OCI-LY1 (cell line): ENCODE data around the gene PIGC.

Experiments
- H2AFZ ChIP-seq: fragments of 200-600 bp; sonication (generic), shearing (Covaris generic); 2 replicates; pipeline ENCODE4 v1.6.0; 2014; ENCODE audit warnings: antibody characterized with exemption, mild to moderate bottlenecking, low read length
- H3F3A ChIP-seq: fragments of 200-600 bp; sonication (generic), shearing (Covaris generic); 2 replicates; pipeline ENCODE4 v1.6.0; 2014; ENCODE audit warnings: mild to moderate bottlenecking, antibody characterized with exemption, low read length, moderate library complexity; ENCODE audit not compliant: insufficient read depth
- H3K27ac ChIP-seq: fragments of 200-600 bp; sonication (generic); 2 replicates; pipeline ENCODE4 v1.5.1; 2014; ENCODE audit warnings: low read length, mixed run types, mild to moderate bottlenecking, low read depth; ENCODE audit not compliant: poor library complexity, severe bottlenecking
- H3K27me3 ChIP-seq: fragments of 200-600 bp; sonication (generic); 2 replicates; pipeline ENCODE4 v1.6.0; 2014; ENCODE audit warnings: antibody characterized with exemption, mild to moderate bottlenecking, low read length, moderate library complexity; ENCODE audit not compliant: insufficient read depth
- H3K36me3 ChIP-seq: fragments of 200-600 bp; sonication (generic); 2 replicates; pipeline ENCODE4 v1.6.1; 2014; ENCODE audit warnings: mild to moderate bottlenecking, antibody characterized with exemption, low read length, moderate library complexity, mixed read lengths; ENCODE audit not compliant: insufficient read depth
- H3K4me1 ChIP-seq: fragments of 200-600 bp; sonication (generic); 2 replicates; pipeline ENCODE4 v1.5.1; 2014; ENCODE audit warnings: mild to moderate bottlenecking, low read length, moderate library complexity; ENCODE audit not compliant: insufficient read depth, severe bottlenecking
- H3K4me2 ChIP-seq: fragments of 200-600 bp; sonication (generic), shearing (Covaris generic); 2 replicates; pipeline ENCODE4 v1.6.1; 2014; ENCODE audit warnings: low read length
- H3K4me3 ChIP-seq: fragments of 200-600 bp; sonication (generic); 2 replicates; pipeline ENCODE4 v1.5.1; 2014; ENCODE audit warnings: low read length, low read depth, mild to moderate bottlenecking, mixed read lengths; ENCODE audit not compliant: poor library complexity, severe bottlenecking
- H3K79me2 ChIP-seq: fragments of 200-600 bp; shearing (Covaris generic); 2 replicates; pipeline ENCODE4 v1.6.1; 2016; ENCODE audit warnings: mixed run types, low read length, mixed read lengths; ENCODE audit not compliant: insufficient read depth
- H3K9ac ChIP-seq: fragments of 200-600 bp; sonication (generic), shearing (Covaris generic); 2 replicates; pipeline ENCODE4 v1.6.1; 2014; ENCODE audit warnings: mild to moderate bottlenecking, low read length, mixed read lengths
- H3K9me2 ChIP-seq: fragments of 200-600 bp; sonication (generic), shearing (Covaris generic); 2 replicates; pipeline ENCODE4 v1.6.1; 2014; ENCODE audit warnings: low read depth, mild to moderate bottlenecking, low read length, mixed read lengths
- H3K9me3 ChIP-seq: fragments of 200-600 bp; shearing (Covaris generic); 2 replicates; pipeline ENCODE4 v1.6.1; 2014; ENCODE audit warnings: low read length, mixed read lengths
- H4K20me1 ChIP-seq: fragments of 200-600 bp; sonication (generic), shearing (Covaris generic); 2 replicates; pipeline ENCODE4 v1.6.0; 2016; ENCODE audit warnings: mild to moderate bottlenecking, low read length; ENCODE audit not compliant: insufficient read depth
- EZH2 ChIP-seq: fragments of 200-600 bp; sonication (generic), shearing (Covaris generic); IDR thresholded peaks from 2 replicates; pipeline ENCODE4 v1.8.0; 2017; ENCODE audit warnings: borderline replicate concordance, mixed run types, mild to moderate bottlenecking, antibody characterized with exemption, low read length, moderate library complexity, mixed read lengths
- TF ChIP-seq, protein P1 (sequence below): fragments of 200-600 bp; sonication (generic), shearing (Covaris generic); IDR thresholded peaks from 2 replicates; pipeline ENCODE4 v1.5.1; 2017; ENCODE audit warnings: mild to moderate bottlenecking, antibody characterized with exemption, low read length, moderate library complexity, mixed read lengths

Gene PIGC

DNA sequence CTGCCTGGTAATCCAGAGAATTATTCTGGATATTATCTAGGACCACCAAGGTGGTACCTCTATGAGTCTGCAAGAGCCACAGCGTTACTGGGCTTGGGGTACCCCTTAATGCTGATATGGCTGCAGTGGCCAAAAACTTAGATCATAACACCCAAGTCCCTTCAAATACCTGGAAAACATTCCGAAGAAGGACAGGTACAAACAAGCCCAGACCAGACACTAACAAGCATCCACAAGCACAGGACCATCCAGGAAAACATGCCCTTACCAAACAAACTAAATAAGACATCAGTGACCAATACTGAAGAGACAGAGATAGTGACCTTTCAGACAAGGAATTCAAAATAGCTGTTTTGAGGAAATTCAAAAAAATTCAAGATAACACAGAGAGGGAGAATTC is 20.5 kb downstream of the PIGC start:
- H3K4me1 ChIP-seq, result no peaks in the 10 kb centered on the region
- H2AFZ ChIP-seq, result no peak overlapping the region
- no peaks in the 10 kb centered on the region for H3F3A ChIP-seq
- H3K4me2 ChIP-seq, result no peak overlapping the region
- H4K20me1 ChIP-seq, result no peaks in the 10 kb centered on the region
- H3K9me3 ChIP-seq, result no peaks in the 10 kb centered on the region
- no peak overlapping the region for H3K4me3 ChIP-seq
- no peak overlapping the region for H3K27ac ChIP-seq
- H3K9me2 ChIP-seq, result no peaks in the 10 kb centered on the region
- no peaks in the 10 kb centered on the region for H3K27me3 ChIP-seq
- H3K79me2 ChIP-seq, result no peaks in the 10 kb centered on the region
- H3K9ac ChIP-seq, result no peak overlapping the region
- TF ChIP-seq EZH2, result no peak
- TF ChIP-seq, protein P1, sequence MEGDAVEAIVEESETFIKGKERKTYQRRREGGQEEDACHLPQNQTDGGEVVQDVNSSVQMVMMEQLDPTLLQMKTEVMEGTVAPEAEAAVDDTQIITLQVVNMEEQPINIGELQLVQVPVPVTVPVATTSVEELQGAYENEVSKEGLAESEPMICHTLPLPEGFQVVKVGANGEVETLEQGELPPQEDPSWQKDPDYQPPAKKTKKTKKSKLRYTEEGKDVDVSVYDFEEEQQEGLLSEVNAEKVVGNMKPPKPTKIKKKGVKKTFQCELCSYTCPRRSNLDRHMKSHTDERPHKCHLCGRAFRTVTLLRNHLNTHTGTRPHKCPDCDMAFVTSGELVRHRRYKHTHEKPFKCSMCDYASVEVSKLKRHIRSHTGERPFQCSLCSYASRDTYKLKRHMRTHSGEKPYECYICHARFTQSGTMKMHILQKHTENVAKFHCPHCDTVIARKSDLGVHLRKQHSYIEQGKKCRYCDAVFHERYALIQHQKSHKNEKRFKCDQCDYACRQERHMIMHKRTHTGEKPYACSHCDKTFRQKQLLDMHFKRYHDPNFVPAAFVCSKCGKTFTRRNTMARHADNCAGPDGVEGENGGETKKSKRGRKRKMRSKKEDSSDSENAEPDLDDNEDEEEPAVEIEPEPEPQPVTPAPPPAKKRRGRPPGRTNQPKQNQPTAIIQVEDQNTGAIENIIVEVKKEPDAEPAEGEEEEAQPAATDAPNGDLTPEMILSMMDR, result no peak
- no peaks in the 10 kb centered on the region for H3K36me3 ChIP-seq

DNA sequence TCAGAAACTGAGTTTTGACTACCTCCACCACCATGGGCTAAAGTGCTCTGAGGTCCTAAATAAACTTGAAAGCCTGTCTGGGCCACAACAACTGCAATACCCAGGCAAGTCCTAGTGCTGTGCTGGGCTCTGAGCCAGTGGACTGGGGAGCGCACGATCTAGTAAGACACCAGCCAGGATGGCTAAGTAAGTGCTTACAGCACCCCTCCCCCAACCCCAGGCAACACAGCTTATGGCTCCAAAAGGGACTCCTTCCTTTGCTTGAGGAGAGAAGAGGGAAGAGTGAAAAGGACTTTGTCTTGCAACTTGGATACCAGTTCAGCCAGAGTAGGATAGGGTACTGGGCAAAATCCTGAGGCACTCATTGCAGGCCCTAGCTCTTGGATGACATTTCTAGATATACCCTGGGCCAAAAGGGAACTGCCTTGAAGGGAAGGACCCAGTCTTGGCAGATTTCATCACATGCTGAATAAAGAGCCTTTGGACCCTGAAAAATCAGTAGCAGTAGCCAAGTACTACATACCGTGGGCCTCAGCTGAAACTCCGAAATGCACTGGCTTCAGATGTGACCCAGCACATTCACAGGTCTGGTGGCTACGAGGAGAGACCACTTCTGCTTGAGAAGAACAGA is 21.8 kb downstream of the PIGC start:
- no peaks in the 10 kb centered on the region for H3K9me2 ChIP-seq
- H3K36me3 ChIP-seq, result no peaks in the 10 kb centered on the region
- H3K9me3 ChIP-seq, result no peaks in the 10 kb centered on the region
- no peak overlapping the region for H3K4me2 ChIP-seq
- no peaks in the 10 kb centered on the region for H3K27me3 ChIP-seq
- no peak overlapping the region for H3K9ac ChIP-seq
- H4K20me1 ChIP-seq, result no peaks in the 10 kb centered on the region
- no peak overlapping the region for H3K4me3 ChIP-seq
- no peak for TF ChIP-seq EZH2
- TF ChIP-seq, protein P1, result no peak
- H3K79me2 ChIP-seq, result no peaks in the 10 kb centered on the region
- no peaks in the 10 kb centered on the region for H3F3A ChIP-seq
- no peaks in the 10 kb centered on the region for H3K4me1 ChIP-seq
- no peak overlapping the region for H3K27ac ChIP-seq
- no peak overlapping the region for H2AFZ ChIP-seq

DNA sequence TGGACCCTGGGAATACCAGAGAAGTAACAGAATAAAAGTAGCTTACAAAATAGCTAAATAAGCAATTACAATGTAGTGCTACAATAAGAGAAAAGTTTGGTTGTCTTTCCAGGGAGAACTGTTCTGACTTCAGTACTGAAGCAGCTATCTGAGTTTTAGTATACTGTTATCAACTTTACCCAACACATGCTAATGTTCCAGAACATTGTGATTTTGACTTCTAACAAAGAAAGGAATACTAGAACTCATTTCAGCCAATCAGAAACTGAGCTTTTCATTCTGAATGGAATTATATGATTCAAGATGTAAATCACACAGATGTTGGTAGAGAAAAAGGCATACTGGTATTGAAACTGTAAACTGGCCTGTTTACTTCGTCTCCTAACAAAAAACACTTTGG is 23.5 kb downstream of the PIGC start, which contains the start of gene C1orf105:
TSS of gene C1orf105 (plus strand) at position 301 of the 400 bp plus-strand sequence. CDS start 201 bp downstream, outside the sequence.
- Histone ChIP-seq H2AFZ (no peak within 1 kb of the TSS), H3K4me1 (no peaks in the 10 kb centered on the region), H3K4me3 (no peak within 1 kb of the TSS), H3K27me3 (no peaks in the 10 kb centered on the region), H3F3A (no peaks in the 10 kb centered on the region), H4K20me1 (no peaks in the 10 kb centered on the region), H3K9me2 (no peaks in the 10 kb centered on the region), H3K27ac (no peak within 1 kb of the TSS), H3K9ac (no peak within 1 kb of the TSS), H3K79me2 (no peaks in the 10 kb centered on the region), H3K36me3 (no peaks in the 10 kb centered on the region), H3K4me2 (no peak within 1 kb of the TSS), H3K9me3 (no peaks in the 10 kb centered on the region)
- TF ChIP-seq EZH2, result no peak
- TF ChIP-seq, protein P1, result no peak
